ENCODE results near the gene KRTAP10-2. TPM values are rescaled to one million over a fixed set of nuclear protein-coding genes. Genes with fewer than 3 reads are reported as not detected.

Gene KRTAP10-2
- total and polyA plus RNA-seq, 2 experiments from 2014 or later = 0.24 TPM; not detected in 1

GRCh38 chr21:44514746-44515358 is 36.5 kb downstream of the KRTAP10-2 start:
- Histone ChIP-seq H3K4me3 (no peak overlapping the region), H3K27me3 (ENCODE audit: insufficient read depth) (no peaks in the 10 kb centered on the region), H3K4me1 (ENCODE audit: insufficient read depth) (no peaks in the 10 kb centered on the region), H3K27ac (ENCODE audit: low read depth) (no peak overlapping the region), H2AFZ (no peak overlapping the region), H3K79me2 (replicated peaks; ENCODE audit: insufficient read depth) (no peaks in the 10 kb centered on the region), H3K36me3 (ENCODE audit: insufficient read depth) (no peaks in the 10 kb centered on the region), H4K20me1 (replicated peaks; ENCODE audit: insufficient read depth) (no peaks in the 10 kb centered on the region), H3F3A (replicated peaks; ENCODE audit: low read depth) (no peaks in the 10 kb centered on the region), H3K4me2 (no peak overlapping the region), H3K9me2 (ENCODE audit: insufficient read depth) (0 out of 2 replicates have a peak, but pooled peaks cover 6% of the 10 kb centered on the region)
- peaks cover 10% of the 10 kb centered on the region for H3K27me3 Mint-ChIP-seq (ENCODE audit: insufficient read depth, low read depth, poor library complexity)
- H3K4me3 Mint-ChIP-seq = no peak overlapping the region; the same call in 2 of the 3 replicates
- H3K4me1 Mint-ChIP-seq = no peaks in the 10 kb centered on the region; the same call in 2 of the 3 replicates
- TF ChIP-seq ZNF114 (CRISPR knock-in tag; IDR thresholded peaks at IDR 0.05) = no peak
- no peak for TF ChIP-seq POLR2AphosphoS5 (IDR thresholded peaks at IDR 0.05; ENCODE audit: low read depth)
- TF ChIP-seq REST (IDR thresholded peaks at IDR 0.05; ENCODE audit: unreplicated experiment) = no peak
- no peak for TF ChIP-seq JUNB (IDR thresholded peaks at IDR 0.05; ENCODE audit: unreplicated experiment)
- TF ChIP-seq ZNF462 (CRISPR knock-in tag; IDR thresholded peaks at IDR 0.05) = no peak
- no peak for TF ChIP-seq CREB1 (CRISPR knock-in tag; IDR thresholded peaks at IDR 0.05; ENCODE audit: low read depth)
- TF ChIP-seq STAT1 (IDR thresholded peaks at IDR 0.05; ENCODE audit: unreplicated experiment) = no peak
- TF ChIP-seq EZH2phosphoT487 (IDR thresholded peaks at IDR 0.05; ENCODE audit: unreplicated experiment) = no peak
- no peak overlapping the region for H3K27ac Mint-ChIP-seq
- H3K36me3 Mint-ChIP-seq (ENCODE audit: low read depth) = peaks cover 4% of the 10 kb centered on the region; the same call in 1 of the 3 replicates
- ATAC-seq (no peak), DNase-seq (ENCODE audit: low spot score) (no peak)
- peaks cover 3% of the 10 kb centered on the region; the same call in 1 of the 3 replicates for H3K9me3 Mint-ChIP-seq

Measured in GM23338 (cell line).